HL-60/S4 (cell line): Measurements from ENCODE around the gene CDK19.
"Not testable (repeated sequence)": the region's sequence is repeated elsewhere in the genome, so short reads cannot be mapped to it uniquely, and the experiment has no call there.

Experiments
- in situ Hi-C: fragments of 300-500 bp; cut with MboI; formaldehyde crosslinking; loops from 2 replicates; pipeline ENCODE4 v1.14.3; 2022; ENCODE audit warnings: low sequenced_read_pairs

Gene CDK19

GRCh38 chr6:110815411-110816409, at the start of gene CDK19:
CDK19 (minus strand) TSS chr6:110815469; CDS start chr6:110815136, 333 bp downstream.
- in situ Hi-C loops = no loop called here

GRCh38 chr6:110864824-110865223, 49.6 kb upstream of the CDK19 start:
- in situ Hi-C loops = no loop called here

GRCh38 chr6:110859335-110859792, 44.1 kb upstream of the CDK19 start:
- in situ Hi-C loops = no loop called here

GRCh38 chr6:110858562-110859214, 43.4 kb upstream of the CDK19 start:
- in situ Hi-C loops = no loop called here

GRCh38 chr6:110858016-110858415, 42.7 kb upstream of the CDK19 start:
- in situ Hi-C loops = no loop called here

GRCh38 chr6:110856296-110856695, 41.0 kb upstream of the CDK19 start:
- in situ Hi-C loops = no loop called here

- in situ Hi-C loops = no loop called here
Observed at GRCh38 chr6:110853754-110854477, 38.6 kb upstream of the CDK19 start.

GRCh38 chr6:110852773-110853172, 37.5 kb upstream of the CDK19 start:
- in situ Hi-C loops = no loop called here

GRCh38 chr6:110849781-110850180, 34.5 kb upstream of the CDK19 start:
- in situ Hi-C loops = no loop called here

- in situ Hi-C loops = no loop called here
Observed at GRCh38 chr6:110841266-110841665, 26.0 kb upstream of the CDK19 start.

GRCh38 chr6:110835751-110836150, 20.5 kb upstream of the CDK19 start:
- in situ Hi-C loops = not testable (repeated sequence)

GRCh38 chr6:110833831-110834230, 18.6 kb upstream of the CDK19 start:
- in situ Hi-C loops = no loop called here

GRCh38 chr6:110831405-110831804, 16.1 kb upstream of the CDK19 start:
- in situ Hi-C loops = no loop called here

- in situ Hi-C loops = no loop called here
Observed at GRCh38 chr6:110828396-110828795, 13.1 kb upstream of the CDK19 start.

- in situ Hi-C loops = no loop called here
Observed at GRCh38 chr6:110826236-110827129, 11.2 kb upstream of the CDK19 start.

- in situ Hi-C loops = no loop called here
Observed at GRCh38 chr6:110823146-110823545, 7.9 kb upstream of the CDK19 start.

- in situ Hi-C loops = no loop called here
Observed at GRCh38 chr6:110822249-110822648, 7.0 kb upstream of the CDK19 start.

- in situ Hi-C loops = no loop called here
Observed at GRCh38 chr6:110816677-110817076, 1.4 kb upstream of the CDK19 start.

- in situ Hi-C loops = no loop called here
Observed at GRCh38 chr6:110815015-110815410, 256 bp downstream of the CDK19 start.
